Large intestine (tissue), 3 donors: ENCODE results near the gene ZDHHC1. TPM values are rescaled to one million over a fixed set of nuclear protein-coding genes. Genes with fewer than 3 reads are reported as not detected.
A peak's percentile ranks its signal among the peaks of the same experiment; 100 is the strongest.

Experiments used
- DNase-seq, 2 donors: peaks; one replicate each; pipeline versions ENCODE4 v3.0.0 to v3.0.0-alpha.2; 2013
- H3K27ac ChIP-seq: one replicate; pipeline ENCODE4 v1.5.1; 2013; ENCODE audit warnings: low read length
- H3K27me3 ChIP-seq: 2 replicates; pipeline ENCODE4 v1.6.1; 2013; ENCODE audit warnings: low read length; ENCODE audit not compliant: control insufficient read depth, insufficient read depth
- H3K36me3 ChIP-seq: 2 replicates; pipeline ENCODE4 v1.6.1; 2013; ENCODE audit warnings: low read length; ENCODE audit not compliant: control insufficient read depth, insufficient read depth
- H3K4me1 ChIP-seq: one replicate; pipeline ENCODE4 v1.6.1; 2013; ENCODE audit warnings: low read length; ENCODE audit not compliant: control insufficient read depth, insufficient read depth
- H3K4me3 ChIP-seq: one replicate; pipeline ENCODE4 v1.5.1; 2013; ENCODE audit warnings: low read length
- H3K9me3 ChIP-seq: one replicate; pipeline ENCODE4 v1.6.1; 2013; ENCODE audit warnings: mild to moderate bottlenecking, low read depth, low read length, moderate library complexity; ENCODE audit not compliant: control insufficient read depth
- WGBS: methylation state at CpG from one replicate; pipeline ENCODE4 v1.1.5; 2013; ENCODE audit warnings: low lambda C conversion rate; ENCODE audit not compliant: insufficient coverage; 5-methylcytosine and 5-hydroxymethylcytosine counted together
- polyA plus RNA-seq: library from polyadenylated mRNA; unstranded; fragments of 120-200 nt; gene quantifications from one replicate; pipeline ENCODE4 v1.2.1, GENCODE V29; 2013

Gene ZDHHC1
- polyA plus RNA-seq, 1 donor, result 6.9 TPM

DNA sequence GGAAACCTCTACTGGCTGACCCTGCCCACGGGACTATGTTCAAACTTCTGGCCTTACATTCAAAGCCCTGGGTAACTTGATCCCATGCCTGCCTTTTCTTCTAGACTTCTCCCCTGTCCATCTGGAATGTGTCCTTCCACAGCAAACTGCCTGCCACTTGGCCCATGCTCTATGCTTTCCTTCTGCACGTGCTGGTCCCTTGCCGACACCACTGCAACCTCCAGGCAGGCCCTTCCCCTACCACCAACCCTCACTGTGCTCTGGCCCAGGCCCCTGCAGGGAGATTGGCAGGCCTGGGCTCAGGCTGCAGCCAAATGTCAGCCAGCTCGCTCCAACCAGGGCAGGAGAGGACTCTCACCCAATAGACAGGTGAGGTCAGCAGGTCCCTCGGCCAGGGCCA lies 25.6 kb upstream of the ZDHHC1 start:
- WGBS, result no CpG with 5 or more reads among the region's 5 CpGs
- no peaks in the 10 kb centered on the region for H3K9me3 ChIP-seq
- no peak for DNase-seq
- peaks cover 20% of the 10 kb centered on the region for H3K4me1 ChIP-seq
- no peaks in the 10 kb centered on the region for H3K27me3 ChIP-seq
- H3K4me3 ChIP-seq, result no peak overlapping the region
- H3K27ac ChIP-seq, result no peak overlapping the region
- H3K36me3 ChIP-seq, result peaks cover 70% of the 10 kb centered on the region

GRCh38 chr16:67441271-67441753 lies 25.0 kb upstream of the ZDHHC1 start:
- H3K4me1 ChIP-seq, result peaks cover 14% of the 10 kb centered on the region
- WGBS, result no CpG with 5 or more reads among the region's 17 CpGs
- peaks cover 74% of the 10 kb centered on the region for H3K36me3 ChIP-seq
- no peaks in the 10 kb centered on the region for H3K27me3 ChIP-seq
- H3K9me3 ChIP-seq, result no peaks in the 10 kb centered on the region
- no peak overlapping the region for H3K27ac ChIP-seq
- H3K4me3 ChIP-seq, result no peak overlapping the region
- no peak for DNase-seq

DNA sequence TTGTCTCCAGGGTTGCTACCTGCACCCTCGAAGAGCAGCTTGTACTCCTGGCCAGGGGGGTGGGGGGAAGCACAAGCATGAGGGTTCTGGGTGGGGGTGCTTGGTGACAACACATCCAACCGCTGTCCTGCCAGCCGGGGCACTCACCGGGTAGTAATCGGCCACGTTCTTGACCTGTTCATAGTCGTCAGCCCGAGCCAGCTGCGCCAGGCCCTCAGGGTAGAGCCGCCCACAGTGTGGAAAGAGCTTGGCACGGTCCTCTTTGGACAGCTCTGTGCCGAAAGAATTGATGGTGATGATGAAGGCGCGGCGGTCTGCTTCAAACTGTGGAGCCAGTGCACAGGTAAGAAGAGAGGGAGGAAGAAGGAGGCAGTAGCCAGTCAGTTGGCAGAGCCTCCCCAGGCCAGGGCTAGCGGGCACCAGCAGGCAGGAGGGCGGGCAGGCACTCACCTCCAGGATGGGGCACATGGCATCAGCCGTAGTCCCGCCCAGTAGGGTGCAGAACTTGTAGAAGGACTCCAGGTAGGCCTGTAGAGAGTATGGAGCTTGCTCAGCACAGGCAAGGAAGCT lies 22.6 kb upstream of the ZDHHC1 start:
- no peaks in the 10 kb centered on the region for H3K9me3 ChIP-seq
- no peak overlapping the region for H3K27ac ChIP-seq
- H3K27me3 ChIP-seq, result no peaks in the 10 kb centered on the region
- no peak for DNase-seq
- no peak overlapping the region for H3K4me3 ChIP-seq
- WGBS, result no CpG with 5 or more reads among the region's 19 CpGs
- peaks cover 3% of the 10 kb centered on the region for H3K4me1 ChIP-seq
- peaks cover 62% of the 10 kb centered on the region for H3K36me3 ChIP-seq

- H3K9me3 ChIP-seq, result no peaks in the 10 kb centered on the region
- H3K27me3 ChIP-seq, result no peaks in the 10 kb centered on the region
- H3K27ac ChIP-seq, result no peak overlapping the region
- H3K4me1 ChIP-seq, result peaks cover 3% of the 10 kb centered on the region
- H3K4me3 ChIP-seq, result no peak overlapping the region
- no peak for DNase-seq
- peaks cover 61% of the 10 kb centered on the region for H3K36me3 ChIP-seq
- WGBS, result 95% methylated on average over 4 of the region's 20 CpGs
These were observed 22.0 kb upstream of the ZDHHC1 start for GRCh38 chr16:67438098-67438791.

DNA sequence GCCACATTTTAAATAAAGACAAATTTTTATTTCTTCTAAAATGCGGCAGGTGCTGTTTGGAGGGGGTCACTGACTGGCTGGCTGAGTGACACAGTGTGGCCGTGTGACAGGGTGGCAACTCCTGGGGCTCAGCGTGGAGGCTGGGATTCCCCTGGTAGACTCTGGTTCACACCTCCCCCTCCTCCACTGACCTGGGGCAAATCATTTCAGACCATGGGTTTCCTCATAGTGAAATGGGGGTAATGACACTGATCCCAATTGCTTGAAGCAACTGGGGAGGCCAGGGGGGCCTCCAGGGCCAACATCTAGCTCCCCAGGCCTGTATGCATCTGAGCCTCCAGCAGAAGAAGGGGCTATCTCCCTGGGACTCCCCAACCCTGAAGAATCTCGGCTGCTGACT lies 21.2 kb upstream of the ZDHHC1 start:
- no peak overlapping the region for H3K4me3 ChIP-seq
- no peaks in the 10 kb centered on the region for H3K27me3 ChIP-seq
- H3K27ac ChIP-seq, result no peak overlapping the region
- no peaks in the 10 kb centered on the region for H3K9me3 ChIP-seq
- peaks cover 3% of the 10 kb centered on the region for H3K4me1 ChIP-seq
- no peak for DNase-seq
- peaks cover 54% of the 10 kb centered on the region for H3K36me3 ChIP-seq
- no CpG with 5 or more reads among the region's 4 CpGs for WGBS

DNA sequence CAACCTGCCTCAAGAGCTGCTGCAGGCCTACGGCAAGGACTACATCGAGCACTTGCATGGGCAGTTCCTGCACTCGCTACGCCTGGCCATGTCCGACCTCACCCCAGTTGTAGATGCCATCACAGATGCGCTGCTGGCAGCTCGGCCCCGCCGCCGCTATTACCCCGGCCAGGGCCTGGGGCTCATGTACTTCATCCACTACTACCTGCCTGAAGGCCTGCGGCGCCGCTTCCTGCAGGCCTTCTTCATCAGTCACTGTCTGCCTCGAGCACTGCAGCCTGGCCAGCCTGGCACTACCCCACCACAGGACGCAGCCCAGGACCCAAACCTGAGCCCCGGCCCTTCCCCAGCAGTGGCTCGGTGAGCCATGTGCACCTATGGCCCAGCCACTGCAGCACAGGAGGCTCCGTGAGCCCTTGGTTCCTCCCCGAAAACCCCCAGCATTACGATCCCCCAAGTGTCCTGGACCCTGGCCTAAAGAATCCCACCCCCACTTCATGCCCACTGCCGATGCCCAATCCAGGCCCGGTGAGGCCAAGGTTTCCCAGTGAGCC lies 20.4 kb upstream of the ZDHHC1 start:
- no CpG with 5 or more reads among the region's 23 CpGs for WGBS
- Histone ChIP-seq H3K27ac (no peak overlapping the region), H3K4me3 (no peak overlapping the region), H3K27me3 (no peaks in the 10 kb centered on the region), H3K9me3 (no peaks in the 10 kb centered on the region), H3K4me1 (peaks cover 6% of the 10 kb centered on the region), H3K36me3 (peaks cover 48% of the 10 kb centered on the region)
- no peak for DNase-seq

DNA sequence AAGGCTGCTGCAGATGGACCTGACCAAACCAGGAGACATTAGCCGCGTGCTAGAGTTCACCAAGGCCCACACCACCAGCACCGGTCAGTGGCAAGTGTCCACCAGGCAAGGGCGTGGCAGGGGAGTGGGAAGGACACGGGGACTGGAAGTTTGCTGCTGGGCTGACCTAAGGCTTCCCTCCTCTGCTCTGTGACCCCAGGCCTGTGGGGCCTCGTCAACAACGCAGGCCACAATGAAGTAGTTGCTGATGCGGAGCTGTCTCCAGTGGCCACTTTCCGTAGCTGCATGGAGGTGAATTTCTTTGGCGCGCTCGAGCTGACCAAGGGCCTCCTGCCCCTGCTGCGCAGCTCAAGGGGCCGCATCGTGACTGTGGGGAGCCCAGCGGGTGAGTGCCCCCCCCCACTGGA lies 19.5 kb upstream of the ZDHHC1 start:
- Histone ChIP-seq H3K36me3 (peaks cover 39% of the 10 kb centered on the region), H3K4me3 (no peak overlapping the region), H3K27ac (no peak overlapping the region), H3K9me3 (no peaks in the 10 kb centered on the region), H3K27me3 (no peaks in the 10 kb centered on the region), H3K4me1 (peaks cover 7% of the 10 kb centered on the region)
- no peak for DNase-seq
- WGBS, result no CpG with 5 or more reads among the region's 16 CpGs

- H3K27ac ChIP-seq, result no peak overlapping the region
- peaks cover 19% of the 10 kb centered on the region for H3K36me3 ChIP-seq
- H3K27me3 ChIP-seq, result peaks cover 22% of the 10 kb centered on the region
- H3K4me3 ChIP-seq, result no peak overlapping the region
- WGBS, result no CpG with 5 or more reads among the region's 5 CpGs
- DNase-seq, result no peak
- H3K9me3 ChIP-seq, result no peaks in the 10 kb centered on the region
- H3K4me1 ChIP-seq, result peaks cover 20% of the 10 kb centered on the region
These were observed 16.9 kb upstream of the ZDHHC1 start for GRCh38 chr16:67433131-67433719.

- peaks cover 22% of the 10 kb centered on the region for H3K27me3 ChIP-seq
- no peak for DNase-seq
- no peaks in the 10 kb centered on the region for H3K9me3 ChIP-seq
- WGBS, result no CpG with 5 or more reads among the region's 5 CpGs
- H3K4me1 ChIP-seq, result peaks cover 21% of the 10 kb centered on the region
- no peak overlapping the region for H3K4me3 ChIP-seq
- H3K27ac ChIP-seq, result no peak overlapping the region
- H3K36me3 ChIP-seq, result peaks cover 12% of the 10 kb centered on the region
These were observed 16.2 kb upstream of the ZDHHC1 start for GRCh38 chr16:67432506-67432890.

- DNase-seq, result no peak
- WGBS, result 60% methylated on average over 1 of the region's 13 CpGs
- no peak overlapping the region for H3K27ac ChIP-seq
- peaks cover 21% of the 10 kb centered on the region for H3K4me1 ChIP-seq
- H3K9me3 ChIP-seq, result no peaks in the 10 kb centered on the region
- peaks cover 6% of the 10 kb centered on the region for H3K36me3 ChIP-seq
- H3K4me3 ChIP-seq, result peak overlapping the region; percentile 19
- peaks cover 22% of the 10 kb centered on the region for H3K27me3 ChIP-seq
These were observed 15.7 kb upstream of the ZDHHC1 start for GRCh38 chr16:67431775-67432505.
